Activated effector memory CD4-positive, alpha-beta T cell treated with Interleukin-2 at 50 U/mL for 16 hours (primary cell): ENCODE data around the gene SLC9A5.

Experiments
- DNase-seq: peaks from one replicate; pipeline ENCODE4 v3.0.0-alpha.2; 2020

Gene SLC9A5

DNA sequence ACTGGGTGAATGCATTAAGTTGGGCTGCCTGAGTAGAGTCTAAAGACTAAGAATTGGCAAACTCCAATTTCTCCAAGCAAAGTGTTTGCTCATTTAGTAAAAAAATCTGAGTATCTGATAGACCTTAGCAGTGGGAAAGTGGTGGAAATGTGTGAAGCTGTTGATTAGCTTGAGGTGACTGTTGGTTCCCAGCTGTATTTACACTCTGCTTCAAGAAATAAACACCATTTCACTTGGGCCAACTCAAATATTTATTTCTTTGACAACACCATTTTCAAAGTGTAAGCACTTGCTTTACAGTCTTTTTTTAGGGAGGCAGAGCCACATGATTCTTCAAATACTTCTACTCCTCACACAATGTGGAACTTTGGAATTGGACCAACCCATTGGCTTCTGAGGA, 69.1 kb downstream of the SLC9A5 start:
- no peak for DNase-seq
